Left kidney (tissue), 1 donor: Measurements from ENCODE around the gene OBSL1. TPM values are rescaled to one million over a fixed set of nuclear protein-coding genes. Genes with fewer than 3 reads are reported as not detected.

Experiments
- polyA plus RNA-seq: library from polyadenylated mRNA; unstranded; fragments of 120-200 nt; gene quantifications from one replicate; pipeline ENCODE4 v1.2.1, GENCODE V29; 2013; ENCODE audit not compliant: insufficient read length

The OBSL1 gene
- polyA plus RNA-seq, 1 donor, result 136 TPM

Other genes starting within 250 kb of the OBSL1 start
- not detected for gene RESP18, start 238.8 kb downstream of the OBSL1 start, polyA plus RNA-seq
- 60.2 TPM for gene DNPEP, start 183.6 kb downstream of the OBSL1 start, polyA plus RNA-seq
- gene DES, start 153.2 kb downstream of the OBSL1 start, polyA plus RNA-seq, result 5.9 TPM
- gene SPEG, start 136.7 kb downstream of the OBSL1 start, polyA plus RNA-seq, result 10.8 TPM
- 41.7 TPM for gene GMPPA, start 72.6 kb downstream of the OBSL1 start, polyA plus RNA-seq
- gene ASIC4, start 57.1 kb downstream of the OBSL1 start, polyA plus RNA-seq, result 0.20 TPM
- 20.3 TPM for gene CHPF, start 27.7 kb downstream of the OBSL1 start, polyA plus RNA-seq
- gene TMEM198, start 27.5 kb downstream of the OBSL1 start, polyA plus RNA-seq, result 2.5 TPM
- gene INHA, start 771 bp upstream of the OBSL1 start, polyA plus RNA-seq, result 2.0 TPM
- 31.2 TPM for gene STK11IP, start 26.3 kb upstream of the OBSL1 start, polyA plus RNA-seq
- 7.9 TPM for gene SLC4A3, start 56.1 kb upstream of the OBSL1 start, polyA plus RNA-seq